ENCODE measurements around the gene SULT1C2.
"Not testable (repeated sequence)": the region's sequence is repeated elsewhere in the genome, so short reads cannot be mapped to it uniquely, and the experiment has no call there.

The SULT1C2 gene

DNA sequence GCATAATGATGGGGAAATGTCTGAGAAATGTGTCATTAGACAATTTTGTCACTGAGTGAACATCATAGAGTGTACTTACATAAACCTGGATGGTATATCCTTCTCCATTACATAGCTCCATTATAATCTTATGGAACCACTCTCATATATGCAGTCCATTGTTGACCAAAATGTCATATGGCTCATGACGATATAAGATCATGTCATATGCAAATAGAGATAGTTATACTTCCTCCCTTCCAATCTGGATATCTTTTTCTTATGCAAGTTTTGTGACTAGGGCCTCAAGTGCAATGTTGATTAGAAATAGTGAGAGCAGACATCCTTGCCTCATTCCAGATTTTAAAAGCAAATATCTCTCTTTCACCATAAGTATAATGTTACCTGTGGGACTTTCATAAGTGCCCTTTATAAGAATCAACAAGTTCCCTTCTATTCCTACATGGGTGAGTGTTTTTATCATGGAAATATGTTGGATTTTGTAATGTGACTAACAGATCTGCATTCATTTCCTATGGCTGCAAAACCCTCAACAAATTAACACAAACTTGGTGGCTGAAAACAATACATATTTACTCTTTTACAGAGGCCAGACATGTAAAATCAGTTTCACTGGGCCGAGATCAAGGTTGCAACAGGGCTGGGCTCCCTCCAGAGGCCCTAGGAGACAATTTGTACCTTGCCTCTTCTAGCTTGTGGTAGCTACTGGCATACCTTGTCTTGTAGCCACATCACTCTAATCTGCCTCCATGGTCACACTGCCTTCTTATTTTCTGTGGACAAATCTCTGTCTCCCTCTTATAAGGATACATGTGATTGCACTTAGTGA lies 67.4 kb downstream of the SULT1C2 start:
- DNase-seq: no peak

DNA sequence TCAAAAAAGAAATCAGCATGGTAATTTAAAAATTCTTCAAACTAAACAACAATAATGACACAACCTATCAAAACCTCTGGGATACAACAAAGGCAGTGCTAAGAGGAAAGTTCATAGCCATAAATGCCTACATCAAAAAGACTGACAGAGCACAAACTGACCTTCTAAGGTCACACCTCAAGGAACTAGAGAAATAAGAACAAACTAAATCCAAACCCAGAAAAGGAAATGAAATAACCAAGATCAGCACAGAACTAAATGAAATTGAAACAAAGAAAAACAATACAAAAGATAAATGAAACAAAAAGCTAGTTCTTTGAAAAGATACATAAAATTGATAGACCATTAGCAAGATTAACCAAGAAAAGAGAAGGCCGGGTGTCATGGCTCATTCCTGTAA lies 70.6 kb downstream of the SULT1C2 start:
- DNase-seq: not testable (repeated sequence)
